B cell (primary cell): ENCODE measurements around the gene PIN1. TPM values are rescaled to one million over a fixed set of nuclear protein-coding genes. Genes with fewer than 3 reads are reported as not detected.

ENCODE experiments used
- ATAC-seq: fragments of 200-7000 bp; cut with Tn5 transposase; one replicate; pipeline ENCODE4 v1.10.0; 2021; ENCODE audit warnings: low read depth, mild to moderate bottlenecking, moderate number of reproducible peaks, moderate library complexity
- CTCF ChIA-PET: fragments of 350-600 bp; sonication (Branson Sonifier 250); formaldehyde crosslinking; loops from one replicate; lab custom pipeline; 2021; ENCODE audit warnings: antibody characterized with exemption, inconsistent platforms; lab: Charles Lee
- POLR2A ChIA-PET: fragments of 350-600 bp; sonication (Branson Sonifier 250); formaldehyde crosslinking; loops from one replicate; lab custom pipeline; 2021; ENCODE audit warnings: antibody characterized with exemption; lab: Charles Lee
- DNase-seq: peaks from one replicate; pipeline ENCODE4 v3.0.0; 2013
- H2AFZ ChIP-seq: 2 replicates; pipeline ENCODE4 v1.6.1; 2012; ENCODE audit warnings: mild to moderate bottlenecking, low read depth, low read length; ENCODE audit not compliant: insufficient read depth, poor library complexity, severe bottlenecking
- H3K27ac ChIP-seq, 2 donors: 1 replicate in 1 of 2; 2 replicates in 1 of 2; pipeline ENCODE4 v1.5.1; 2012 to 2013; ENCODE audit warnings: low read length in 2 of 2, mild to moderate bottlenecking in 2 of 2, moderate library complexity in 1 of 2
- H3K27me3 ChIP-seq, 4 experiments: fragments of 200-600 bp in 1 of 4; sonication (generic) in 1 of 4; replicated peaks in 1 of 4; 1 replicate in 2 of 4; 2 replicates in 2 of 4; pipeline versions ENCODE4 v1.6.1 to v1.7.0; 2013 to 2016; ENCODE audit warnings: low read length in 3 of 4, mild to moderate bottlenecking in 2 of 4, mixed read lengths in 1 of 4, moderate library complexity in 1 of 4; ENCODE audit not compliant: insufficient read depth in 4 of 4, control insufficient read depth in 3 of 4; ENCODE audit errors: control extremely low read depth in 1 of 4
- H3K36me3 ChIP-seq, 2 experiments: replicated peaks in 1 of 2; 1 replicate in 1 of 2; 2 replicates in 1 of 2; pipeline versions ENCODE4 v1.6.1 to v1.7.1; 2013; ENCODE audit warnings: low read length in 1 of 2; ENCODE audit not compliant: insufficient read depth in 2 of 2, control insufficient read depth in 1 of 2; ENCODE audit errors: control extremely low read depth in 1 of 2, extremely low read depth in 1 of 2
- H3K4me1 ChIP-seq, 2 donors: fragments of 200-600 bp in 1 of 2; sonication (generic) in 1 of 2; 1 replicate in 1 of 2; 2 replicates in 1 of 2; pipeline versions ENCODE4 v1.5.1 to v1.6.1; 2013 to 2017; ENCODE audit warnings: low read length in 2 of 2; ENCODE audit not compliant: control insufficient read depth in 2 of 2, insufficient read depth in 2 of 2
- H3K4me2 ChIP-seq: replicated peaks from 2 replicates; pipeline ENCODE3; 2012; ENCODE audit warnings: mild to moderate bottlenecking, low read depth, low read length; ENCODE audit not compliant: poor library complexity, severe bottlenecking
- H3K4me3 ChIP-seq, 5 experiments: fragments of 200-600 bp in 1 of 5; sonication (generic) in 1 of 5; 1 replicate in 3 of 5; 2 replicates in 2 of 5; pipeline versions ENCODE4 v1.5.1 to v1.7.0; 2011 to 2016; ENCODE audit warnings: low read length in 4 of 5, mild to moderate bottlenecking in 4 of 5, low read depth in 2 of 5, control low read depth in 1 of 5, moderate library complexity in 1 of 5; ENCODE audit not compliant: insufficient read depth in 1 of 5; ENCODE audit errors: control extremely low read depth in 1 of 5, extremely low read depth in 1 of 5
- H3K79me2 ChIP-seq: fragments of 200-600 bp; sonication (generic); one replicate; pipeline ENCODE4 v1.6.0; 2016; ENCODE audit warnings: low read length; ENCODE audit not compliant: control insufficient read depth, insufficient read depth
- H3K9ac ChIP-seq: fragments of 200-600 bp; sonication (generic); 2 replicates; pipeline ENCODE4 v1.6.1; 2017; ENCODE audit warnings: mild to moderate bottlenecking, low read length, moderate library complexity
- H3K9me3 ChIP-seq, 3 donors: one replicate each; pipeline versions ENCODE4 v1.6.1 to v1.7.1; 2013; ENCODE audit warnings: low read length in 2 of 3; ENCODE audit not compliant: control insufficient read depth in 2 of 3, insufficient read depth in 1 of 3; ENCODE audit errors: control extremely low read depth in 1 of 3
- H4K20me1 ChIP-seq: 2 replicates; pipeline ENCODE4 v1.6.0; 2012; ENCODE audit warnings: mild to moderate bottlenecking, low read length; ENCODE audit not compliant: insufficient read depth, control insufficient read depth, poor library complexity, severe bottlenecking
- H3K27ac Mint-ChIP-seq: one replicate; pipeline ENCODE4 v1.8.0; 2021; ENCODE audit warnings: mixed read lengths
- H3K27me3 Mint-ChIP-seq: one replicate; pipeline ENCODE4 v1.8.0; 2021; ENCODE audit warnings: mixed read lengths
- H3K4me1 Mint-ChIP-seq: one replicate; pipeline ENCODE4 v1.8.0; 2021; ENCODE audit warnings: mixed read lengths
- H3K4me3 Mint-ChIP-seq: one replicate; pipeline ENCODE4 v1.8.0; 2021; ENCODE audit warnings: mixed read lengths
- H3K9me3 Mint-ChIP-seq: one replicate; pipeline ENCODE4 v1.8.0; 2022; ENCODE audit warnings: mixed read lengths; ENCODE audit not compliant: insufficient read depth
- EZH2 ChIP-seq: IDR thresholded peaks from 2 replicates; pipeline ENCODE4 v1.6.1; 2012; ENCODE audit warnings: borderline replicate concordance, low read depth, mild to moderate bottlenecking, moderate library complexity, low read length; ENCODE audit not compliant: insufficient read depth, poor library complexity, severe bottlenecking
- WGBS: methylation state at CpG from one replicate; pipeline ENCODE4 v1.1.5; 2013; ENCODE audit warnings: missing lambda C conversion rate; ENCODE audit not compliant: insufficient coverage; 5-methylcytosine and 5-hydroxymethylcytosine counted together
- intact Hi-C: fragments of 100-400 bp; cut with micrococcal nuclease; formaldehyde crosslinking; loops from one replicate; pipeline ENCODE4 v1.10.0; 2022
- polyA plus RNA-seq: library from polyadenylated mRNA; depleted of rRNA; stranded (reverse); fragments of >200 nt; gene quantifications from 2 replicates; pipeline ENCODE4 v1.2.3, GENCODE V29; 2012
- total RNA-seq, 2 donors: library from RNA; stranded (reverse); fragments of 120-200 nt in 1 of 2; gene quantifications; 1 replicate in 1 of 2; 2 replicates in 1 of 2; pipeline versions ENCODE4 v1.2.3 to v1.2.4, GENCODE V29; 2013 to 2022
- TF ChIP-seq, protein P1 (sequence below): fragments of 200-600 bp; IDR thresholded peaks from one replicate; pipeline ENCODE4 v1.8.0; 2022; ENCODE audit warnings: antibody characterized with exemption, mild to moderate bottlenecking

The PIN1 gene
- total and polyA plus RNA-seq, 2 donors (not counting 1 experiment from before 2014, with no cell fraction given) = 58.9 to 99.0 TPM

DNA sequence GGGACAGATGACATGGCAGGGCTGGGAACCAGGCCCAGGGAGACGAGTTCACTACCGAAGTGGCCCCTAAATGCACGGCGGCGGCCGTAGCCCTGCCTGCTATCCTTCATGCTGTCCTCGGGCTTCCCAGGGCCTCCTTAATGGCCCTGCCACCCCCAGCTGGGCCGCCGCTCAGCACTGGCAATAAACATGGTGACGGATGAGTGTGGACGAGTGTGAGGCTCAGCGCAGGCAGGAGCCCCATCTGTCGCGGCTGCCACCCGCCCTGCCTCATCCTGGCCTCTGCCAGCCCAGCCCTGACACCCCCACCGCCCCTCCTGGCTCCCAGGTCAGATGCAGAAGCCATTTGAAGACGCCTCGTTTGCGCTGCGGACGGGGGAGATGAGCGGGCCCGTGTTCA is 13.6 kb downstream of the PIN1 start:
- CTCF ChIA-PET = no interaction called here
- no peak overlapping the region for H3K9ac ChIP-seq
- H3K4me3 Mint-ChIP-seq = no peak overlapping the region
- no peak overlapping the region for H3K4me3 ChIP-seq
- H3K27ac ChIP-seq = no peak overlapping the region
- 96% methylated on average over 23 of the region's 23 CpGs for WGBS
- peaks cover 57% of the 10 kb centered on the region for H4K20me1 ChIP-seq
- no peaks in the 10 kb centered on the region for H3K9me3 Mint-ChIP-seq
- H2AFZ ChIP-seq = no peak overlapping the region
- intact Hi-C loops = no loop called here
- no peak for DNase-seq
- POLR2A ChIA-PET = no interaction called here
- peaks cover 0 to 6% (median 0%) of the 10 kb centered on the region in 3 donors for H3K9me3 ChIP-seq
- H3K4me2 ChIP-seq = no peak overlapping the region
- peaks cover 1 to 34% of the 10 kb centered on the region in 2 experiments for H3K36me3 ChIP-seq
- no peaks in the 10 kb centered on the region for H3K27me3 Mint-ChIP-seq
- ATAC-seq = no peak
- no peaks in the 10 kb centered on the region for H3K4me1 Mint-ChIP-seq
- H3K4me1 ChIP-seq = no peaks in the 10 kb centered on the region
- no peak for TF ChIP-seq EZH2
- TF ChIP-seq, protein P1, sequence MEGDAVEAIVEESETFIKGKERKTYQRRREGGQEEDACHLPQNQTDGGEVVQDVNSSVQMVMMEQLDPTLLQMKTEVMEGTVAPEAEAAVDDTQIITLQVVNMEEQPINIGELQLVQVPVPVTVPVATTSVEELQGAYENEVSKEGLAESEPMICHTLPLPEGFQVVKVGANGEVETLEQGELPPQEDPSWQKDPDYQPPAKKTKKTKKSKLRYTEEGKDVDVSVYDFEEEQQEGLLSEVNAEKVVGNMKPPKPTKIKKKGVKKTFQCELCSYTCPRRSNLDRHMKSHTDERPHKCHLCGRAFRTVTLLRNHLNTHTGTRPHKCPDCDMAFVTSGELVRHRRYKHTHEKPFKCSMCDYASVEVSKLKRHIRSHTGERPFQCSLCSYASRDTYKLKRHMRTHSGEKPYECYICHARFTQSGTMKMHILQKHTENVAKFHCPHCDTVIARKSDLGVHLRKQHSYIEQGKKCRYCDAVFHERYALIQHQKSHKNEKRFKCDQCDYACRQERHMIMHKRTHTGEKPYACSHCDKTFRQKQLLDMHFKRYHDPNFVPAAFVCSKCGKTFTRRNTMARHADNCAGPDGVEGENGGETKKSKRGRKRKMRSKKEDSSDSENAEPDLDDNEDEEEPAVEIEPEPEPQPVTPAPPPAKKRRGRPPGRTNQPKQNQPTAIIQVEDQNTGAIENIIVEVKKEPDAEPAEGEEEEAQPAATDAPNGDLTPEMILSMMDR = no peak
- no peak overlapping the region for H3K27ac Mint-ChIP-seq
- H3K27me3 ChIP-seq = no peaks in the 10 kb centered on the region
- H3K79me2 ChIP-seq = peaks cover 4% of the 10 kb centered on the region

DNA sequence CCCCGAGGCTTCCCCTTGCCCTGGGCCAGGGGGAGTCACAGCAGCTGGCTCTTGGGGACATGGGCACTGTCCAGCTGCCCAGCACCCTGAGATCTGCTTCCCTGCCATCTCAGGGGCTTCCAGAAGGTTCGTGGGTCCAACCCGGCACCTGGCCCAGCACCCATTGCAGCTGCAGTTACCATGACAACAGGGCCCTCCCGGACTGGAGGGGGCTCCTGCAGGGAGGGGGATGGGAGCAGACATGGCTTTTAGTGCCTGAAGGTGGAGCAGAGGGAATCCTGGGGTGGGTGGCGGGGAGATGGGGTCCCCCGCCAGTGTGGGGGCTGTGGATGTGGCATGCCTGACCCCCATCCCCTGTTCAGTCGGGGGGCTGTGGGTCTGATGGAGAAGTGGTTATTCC is 14.7 kb downstream of the PIN1 start:
- Mint-ChIP-seq H3K9me3 (no peaks in the 10 kb centered on the region), H3K27ac (no peak overlapping the region), H3K4me1 (no peaks in the 10 kb centered on the region), H3K27me3 (no peaks in the 10 kb centered on the region), H3K4me3 (no peak overlapping the region)
- H3K27me3 ChIP-seq = no peaks in the 10 kb centered on the region
- no peak overlapping the region for H3K9ac ChIP-seq
- no peaks in the 10 kb centered on the region for H3K4me1 ChIP-seq
- intact Hi-C loops = no loop called here
- no peak for ATAC-seq
- H2AFZ ChIP-seq = no peak overlapping the region
- 81% methylated on average over 6 of the region's 7 CpGs for WGBS
- H3K27ac ChIP-seq = no peak overlapping the region
- peaks cover 0 to 24% of the 10 kb centered on the region in 2 experiments for H3K36me3 ChIP-seq
- ChIA-PET POLR2A (no interaction called here), CTCF (no interaction called here)
- H3K79me2 ChIP-seq = peaks cover 2% of the 10 kb centered on the region
- no peak overlapping the region for H3K4me3 ChIP-seq
- TF ChIP-seq EZH2 = no peak
- TF ChIP-seq, protein P1 = no peak
- H4K20me1 ChIP-seq = peaks cover 48% of the 10 kb centered on the region
- no peaks in the 10 kb centered on the region for H3K9me3 ChIP-seq
- H3K4me2 ChIP-seq = no peak overlapping the region
- DNase-seq = no peak
